HG03135 (cell line): ENCODE results near the gene SCAMP1.
"Not testable (repeated sequence)": the region's sequence is repeated elsewhere in the genome, so short reads cannot be mapped to it uniquely, and the experiment has no call there.

Experiments used
- ATAC-seq: cut with Tn5 transposase; IDR thresholded peaks from one replicate; pipeline ENCODE4 v1.9.1; 2021; ENCODE audit warnings: mild to moderate bottlenecking, moderate library complexity; ENCODE audit not compliant: unreplicated experiment

SCAMP1 gene

DNA sequence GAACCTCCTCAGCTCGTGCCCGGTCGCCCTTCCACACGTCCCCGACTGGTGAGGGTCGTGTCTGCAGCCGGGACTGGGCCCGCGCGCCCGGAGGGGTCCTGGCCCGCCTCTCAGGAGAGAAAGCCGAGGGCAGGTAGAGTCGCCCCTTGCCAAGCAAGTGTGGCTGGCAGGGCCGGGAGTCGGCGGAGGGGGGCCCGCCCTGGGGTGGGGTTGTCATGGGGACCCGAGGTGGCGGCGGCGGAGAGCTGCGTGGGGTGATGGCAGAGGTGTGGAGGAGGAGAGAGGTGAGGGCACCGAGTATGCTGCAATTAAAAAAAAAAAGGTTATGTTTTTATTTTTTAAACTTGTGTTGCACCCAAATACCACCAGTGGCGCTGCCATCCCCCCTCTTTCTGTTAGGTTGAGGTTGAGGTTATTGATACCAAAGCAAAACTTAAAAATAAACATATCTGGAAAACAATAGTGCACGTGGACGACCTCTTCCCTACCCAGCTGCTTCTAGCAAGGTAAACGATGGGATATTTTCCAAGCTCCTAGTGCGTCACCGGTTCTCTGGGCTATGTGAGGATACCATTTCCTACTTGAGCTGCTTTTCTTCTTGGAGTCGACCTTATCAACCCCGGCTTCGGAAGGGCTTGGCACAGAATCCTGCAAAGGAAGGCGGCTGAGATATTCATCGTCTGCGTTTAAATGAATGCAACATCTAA lies 660 bp downstream of the SCAMP1 start:
- ATAC-seq: peak; percentile 37

DNA sequence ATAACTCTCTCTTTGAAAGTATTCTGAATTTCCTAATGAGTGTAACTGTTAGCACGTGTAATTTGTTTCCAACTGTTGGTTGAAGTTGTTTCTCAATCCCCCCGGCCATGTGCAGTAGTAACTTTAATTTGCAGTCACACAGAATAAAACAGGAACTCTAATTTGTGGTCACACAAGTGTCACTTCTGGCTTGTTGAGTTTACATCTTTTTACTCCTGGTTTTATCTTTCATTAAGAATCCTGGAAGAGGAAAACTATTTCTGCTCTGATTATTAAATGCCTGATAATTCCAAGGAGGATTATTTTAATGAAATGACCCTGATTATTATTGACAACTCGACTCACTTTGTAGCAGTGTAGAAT lies 1.2 kb downstream of the SCAMP1 start:
- ATAC-seq: no peak

DNA sequence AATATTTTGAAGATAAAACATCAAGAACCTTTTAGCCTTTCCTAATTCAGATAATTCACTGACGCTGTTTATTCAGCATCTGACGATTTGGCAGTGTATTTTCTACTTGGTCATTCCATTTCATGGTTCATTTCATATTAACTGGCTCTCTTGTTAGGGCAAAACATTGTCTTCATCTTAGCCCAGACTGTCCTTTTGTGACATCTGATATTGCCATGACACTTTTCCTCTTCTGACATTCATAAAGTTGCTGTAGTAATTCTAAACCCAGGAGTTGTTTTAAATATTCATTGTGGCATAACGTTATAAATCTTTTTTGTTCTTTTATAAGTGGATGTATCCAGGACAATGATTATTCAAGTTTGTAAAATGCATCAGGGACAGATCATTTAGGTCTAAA lies 1.8 kb downstream of the SCAMP1 start:
- ATAC-seq: no peak

GRCh38 chr5:78364005-78364404 lies 3.6 kb downstream of the SCAMP1 start:
- ATAC-seq: no peak

DNA sequence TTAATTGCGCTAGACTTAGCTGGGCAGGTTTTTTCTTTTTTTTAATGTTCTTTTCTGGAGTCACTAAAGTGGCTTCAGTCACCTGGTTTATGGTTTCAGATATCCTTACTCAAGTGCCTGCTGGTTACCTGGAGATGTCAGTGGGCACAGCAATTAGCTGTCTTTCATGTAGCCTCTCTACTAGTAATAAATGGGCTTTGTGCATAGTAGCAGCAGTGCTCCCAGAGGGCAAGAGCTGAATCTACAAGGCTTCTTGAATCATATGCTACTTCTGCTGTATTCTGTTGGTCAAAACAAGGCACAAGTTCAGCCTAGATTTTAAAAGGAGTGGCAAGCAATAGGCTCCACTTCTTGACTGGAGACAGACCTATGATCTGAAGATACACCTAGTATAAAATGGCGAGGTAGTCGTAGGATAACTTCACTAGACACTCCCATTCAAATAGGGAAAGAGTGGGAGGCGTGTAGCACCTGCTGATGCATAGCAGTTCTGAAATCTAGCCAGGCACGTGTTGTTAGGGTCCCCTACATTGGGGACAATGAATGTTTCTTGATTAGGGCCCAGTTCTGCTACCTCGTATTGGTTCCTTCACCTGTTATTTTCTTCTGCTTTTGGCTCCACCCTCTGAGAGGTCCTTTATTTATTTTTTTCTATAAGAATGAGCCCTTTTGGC lies 7.0 kb downstream of the SCAMP1 start:
- ATAC-seq: no peak

- ATAC-seq: no peak
Observed at GRCh38 chr5:78369680-78370079, 9.3 kb downstream of the SCAMP1 start.

GRCh38 chr5:78373231-78373630 lies 12.8 kb downstream of the SCAMP1 start:
- no peak for ATAC-seq

GRCh38 chr5:78376315-78376714 lies 15.9 kb downstream of the SCAMP1 start:
- ATAC-seq: no peak

DNA sequence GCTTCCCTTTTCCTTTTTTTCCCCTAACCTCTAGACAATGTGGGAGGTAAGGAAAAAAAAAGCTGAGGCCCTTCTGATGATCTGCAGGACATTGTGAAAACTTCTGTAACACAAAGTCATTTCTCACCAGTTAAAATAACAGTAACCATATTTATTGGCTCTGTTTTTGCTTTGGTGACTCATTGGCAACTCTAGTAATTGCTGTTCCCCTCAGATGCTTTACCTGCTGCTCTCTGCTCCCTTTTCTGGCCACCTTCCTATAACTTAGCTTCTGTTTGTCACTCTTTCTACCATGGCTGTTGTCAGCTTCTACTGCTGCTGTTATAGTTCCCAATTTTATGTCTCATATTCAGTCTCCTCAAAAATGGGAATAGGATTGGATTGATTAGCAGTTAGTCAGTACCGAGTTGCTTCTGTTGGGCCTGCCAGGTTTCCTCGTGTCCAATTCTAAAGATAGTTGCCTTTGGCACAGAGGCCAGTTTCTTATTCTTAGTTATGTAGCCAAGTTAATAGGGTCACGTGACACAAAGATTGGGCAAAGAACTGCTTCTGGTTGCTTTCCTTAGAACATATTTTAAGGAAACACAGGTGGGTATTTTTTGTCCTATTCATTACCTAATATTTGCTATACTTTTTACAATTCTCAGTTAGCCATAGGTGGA lies 16.8 kb downstream of the SCAMP1 start:
- ATAC-seq: no peak

DNA sequence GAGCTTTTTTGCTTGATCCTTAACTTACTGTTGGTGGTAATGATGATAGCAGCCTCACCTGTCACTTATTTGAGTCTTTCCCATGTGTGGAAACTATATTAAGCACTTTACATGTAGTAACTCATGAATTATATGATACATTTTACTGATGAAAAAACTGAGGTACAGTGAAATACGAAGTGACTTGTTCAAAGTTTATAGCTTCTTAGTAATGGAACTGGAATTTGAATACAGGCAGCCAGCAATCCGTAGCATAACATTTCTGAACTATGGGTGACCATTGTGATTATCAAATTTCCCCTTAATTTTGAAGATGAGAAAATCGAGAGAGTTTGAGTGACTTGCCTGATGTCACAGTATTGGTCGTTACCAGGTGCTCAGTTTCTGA lies 17.3 kb downstream of the SCAMP1 start:
- no peak for ATAC-seq

DNA sequence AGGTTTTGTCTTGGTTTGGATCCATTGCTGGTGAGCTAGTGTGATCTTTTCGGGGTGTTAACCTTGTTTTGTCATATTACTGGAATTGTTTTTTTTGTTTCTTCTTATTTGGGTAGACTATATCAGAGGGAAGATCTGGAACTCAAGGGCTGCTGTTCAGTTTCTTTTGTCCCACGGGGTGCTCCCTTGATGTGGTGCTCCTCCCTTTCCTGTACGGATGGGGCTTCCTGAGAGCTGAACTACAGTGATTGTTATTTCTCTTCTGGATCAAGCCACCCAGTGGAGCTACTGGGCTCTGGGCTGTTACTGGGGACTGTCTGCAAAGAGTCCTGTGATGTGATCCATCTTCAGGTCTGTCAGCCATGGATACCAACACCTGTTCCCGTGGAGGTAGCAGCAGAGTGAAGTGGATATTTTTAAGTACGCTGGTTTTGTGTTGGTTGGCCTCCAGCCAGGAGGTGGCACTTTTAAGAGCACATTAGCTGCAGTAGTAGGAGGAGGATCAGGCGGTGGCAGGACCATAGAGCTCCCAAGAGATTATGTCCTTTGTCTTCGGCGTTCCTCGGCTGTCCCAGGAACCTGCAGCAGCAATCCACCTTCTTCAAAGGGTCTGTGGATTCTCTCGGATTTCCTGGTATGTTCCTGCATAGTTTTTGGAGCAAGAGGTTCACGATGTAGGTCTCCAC lies 27.2 kb downstream of the SCAMP1 start:
- ATAC-seq: no peak

DNA sequence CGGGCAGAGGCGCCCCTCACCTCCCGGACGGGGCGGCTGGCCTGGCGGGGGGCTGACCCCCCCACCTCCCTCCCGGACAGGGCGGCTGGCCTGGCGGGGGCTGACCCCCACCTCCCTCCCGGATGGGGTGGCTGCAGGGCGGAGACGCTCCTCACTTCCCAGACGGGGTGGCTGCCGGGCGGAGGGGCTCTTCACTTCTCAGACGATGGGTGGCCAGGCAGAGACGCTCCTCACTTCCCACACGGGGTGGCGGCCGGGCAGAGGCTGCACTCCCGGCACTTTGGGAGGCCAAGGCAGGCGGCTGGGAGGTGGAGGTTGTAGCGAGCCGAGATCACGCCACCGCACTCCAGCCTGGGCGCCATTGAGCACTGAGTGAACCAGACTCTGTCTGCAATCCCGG lies 30.9 kb downstream of the SCAMP1 start:
- not testable (repeated sequence) for ATAC-seq

GRCh38 chr5:78397831-78398230 lies 37.4 kb downstream of the SCAMP1 start:
- ATAC-seq: no peak

- no peak for ATAC-seq
Observed at GRCh38 chr5:78399116-78399515, 38.7 kb downstream of the SCAMP1 start.

DNA sequence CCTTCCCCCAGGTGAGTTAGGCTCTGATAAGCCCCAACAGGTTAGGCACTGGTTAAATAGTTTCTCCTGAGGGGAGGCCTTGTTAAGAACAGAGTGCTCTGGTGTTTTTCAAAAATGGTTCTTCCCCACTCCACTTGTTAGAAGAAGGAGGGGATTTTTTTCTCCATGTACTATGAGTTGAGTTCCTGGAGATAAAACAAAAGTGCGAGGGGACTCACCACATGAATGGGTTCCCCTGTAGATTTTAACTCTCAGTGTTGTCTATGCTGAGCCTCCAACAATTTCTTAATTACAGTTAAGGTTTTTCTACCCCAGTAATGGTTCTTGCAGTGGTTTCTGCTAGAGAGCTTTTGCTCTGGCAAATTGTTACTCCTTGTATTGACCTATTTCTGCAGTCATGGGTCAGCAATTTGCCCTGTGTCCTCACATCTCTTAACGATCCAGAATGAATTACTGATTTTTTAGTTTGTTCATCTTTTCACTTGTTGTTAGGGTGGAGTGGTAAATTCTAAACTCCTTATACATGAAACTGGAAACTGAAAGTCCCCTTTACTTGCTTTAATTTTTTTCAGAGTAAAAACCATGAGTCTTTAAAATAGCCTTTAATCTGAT lies 44.4 kb downstream of the SCAMP1 start:
- no peak for ATAC-seq

- no peak for ATAC-seq
Observed at GRCh38 chr5:78405829-78406750, 45.7 kb downstream of the SCAMP1 start.

DNA sequence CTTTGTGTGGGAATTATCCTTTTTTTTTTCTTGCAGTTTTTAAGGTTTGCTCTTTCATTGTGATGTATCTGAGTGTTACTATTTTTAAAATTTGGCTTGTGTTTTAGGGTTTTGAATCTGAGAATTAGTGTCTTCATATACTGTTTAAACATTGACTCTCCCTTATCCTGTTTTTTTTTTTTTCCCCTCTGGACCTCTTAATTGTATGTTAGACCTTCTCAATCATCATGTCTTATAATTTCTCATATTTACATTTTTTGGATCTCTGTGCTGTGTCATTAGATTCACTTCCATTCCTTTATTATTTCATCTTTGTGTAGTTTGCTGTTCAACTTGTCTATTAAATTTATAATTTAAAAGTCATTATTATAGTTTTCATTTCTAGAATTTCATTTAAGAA lies 47.0 kb downstream of the SCAMP1 start:
- ATAC-seq: no peak

GRCh38 chr5:78411586-78411985 lies 51.2 kb downstream of the SCAMP1 start:
- no peak for ATAC-seq

DNA sequence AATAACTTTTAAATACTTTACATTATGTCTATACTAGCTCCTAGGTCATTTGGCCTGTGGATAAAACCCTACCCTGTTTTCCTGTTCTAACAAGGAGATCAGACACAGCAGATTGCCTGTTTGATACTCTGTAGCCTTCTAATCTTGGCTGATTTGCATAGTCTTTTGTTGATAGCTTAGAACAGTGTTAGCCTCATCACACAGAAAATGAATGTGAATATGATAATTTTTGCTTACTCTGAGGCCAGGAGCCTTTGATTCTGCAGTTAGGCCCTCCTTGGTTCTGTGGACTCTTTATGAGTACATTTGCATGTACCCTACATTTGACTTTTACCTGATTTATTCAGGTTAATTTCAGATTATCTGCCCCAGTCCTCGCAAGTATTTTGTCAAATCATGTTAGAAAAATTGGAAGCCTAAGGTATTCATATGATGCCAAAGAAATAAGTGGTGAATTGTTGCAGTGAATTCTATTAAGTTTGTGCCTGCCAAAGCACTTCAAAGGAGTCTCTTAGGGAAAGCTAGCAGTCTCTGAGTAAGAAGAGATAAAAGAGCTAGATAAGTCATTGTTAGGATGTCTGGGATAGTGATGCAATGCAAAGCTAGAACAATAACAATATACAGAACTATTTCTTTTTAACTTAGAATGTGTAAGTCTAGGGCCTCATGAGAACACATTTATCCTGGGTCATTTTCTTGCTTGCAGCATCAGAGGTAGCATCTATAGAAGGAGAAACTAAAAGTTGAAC lies 56.4 kb downstream of the SCAMP1 start:
- ATAC-seq: no peak

- ATAC-seq: peak; percentile 77
Observed at GRCh38 chr5:78419396-78419795, 59.0 kb downstream of the SCAMP1 start.
